Measurements from ENCODE around the gene NDNF. TPM values are rescaled to one million over a fixed set of nuclear protein-coding genes. Genes with fewer than 3 reads are reported as not detected.

The NDNF gene
- total and polyA plus RNA-seq, 8 donors = 141 to 489 (median 193) TPM

- Histone ChIP-seq H3K4me1 (peaks cover 7 to 9% of the 10 kb centered on the region in 2 donors), H3K27ac (no peak overlapping the region), H3K36me3 (peaks cover 0 to 7% of the 10 kb centered on the region in 2 donors), H3K4me3 (no peak overlapping the region), H3K9me3 (no peaks in the 10 kb centered on the region), H3K27me3 (no peaks in the 10 kb centered on the region)
- intact Hi-C loops (cut with DNase I) = no loop called here
- ATAC-seq (peak; percentile 77), DNase-seq (peak in 1 of 4 donors; percentile 40)
- no peak for TF ChIP-seq CTCF (IDR thresholded peaks at IDR 0.05)
Observed at GRCh38 chr4:121048165-121048564, 24.2 kb downstream of the NDNF start.

- no peak overlapping the region for H3K27ac ChIP-seq
- no peak for TF ChIP-seq CTCF (IDR thresholded peaks at IDR 0.05)
- ATAC-seq (peak; percentile 81), DNase-seq (no peak)
- intact Hi-C loops (cut with DNase I) = no loop called here
- no peak overlapping the region for H3K4me3 ChIP-seq
- H3K36me3 ChIP-seq = peaks cover 0 to 38% of the 10 kb centered on the region in 2 donors
- H3K27me3 ChIP-seq = no peaks in the 10 kb centered on the region
- no peaks in the 10 kb centered on the region for H3K4me1 ChIP-seq
- H3K9me3 ChIP-seq = no peaks in the 10 kb centered on the region
Observed at GRCh38 chr4:121041307-121042090, 30.8 kb downstream of the NDNF start.

- Histone ChIP-seq H3K4me3 (no peak overlapping the region), H3K9me3 (no peaks in the 10 kb centered on the region), H3K27ac (no peak overlapping the region), H3K36me3 (peaks cover 0 to 32% of the 10 kb centered on the region in 2 donors), H3K4me1 (peaks cover 0 to 5% of the 10 kb centered on the region in 2 donors), H3K27me3 (no peaks in the 10 kb centered on the region)
- intact Hi-C loops (cut with DNase I) = no loop called here
- peak; percentile 10 for ATAC-seq
- peak in 2 of 4 donors; percentile 73 to 83 for DNase-seq
- TF ChIP-seq CTCF (IDR thresholded peaks at IDR 0.05) = no peak
Observed at GRCh38 chr4:121034017-121034416, 38.3 kb downstream of the NDNF start.

- peaks cover 0 to under 1% of the 10 kb centered on the region in 2 donors for H3K36me3 ChIP-seq
- intact Hi-C loops (cut with DNase I) = no loop called here
- DNase-seq (peak in 1 of 4 donors; percentile 13), ATAC-seq (no peak)
- no peak for TF ChIP-seq CTCF (IDR thresholded peaks at IDR 0.05)
- no peaks in the 10 kb centered on the region for H3K27me3 ChIP-seq
- H3K27ac ChIP-seq = no peak overlapping the region
- H3K4me3 ChIP-seq = no peak overlapping the region
- peaks cover 0 to 5% of the 10 kb centered on the region in 2 donors for H3K4me1 ChIP-seq
- no peaks in the 10 kb centered on the region for H3K9me3 ChIP-seq
Observed at GRCh38 chr4:121030711-121031110, 41.6 kb downstream of the NDNF start.

- no peaks in the 10 kb centered on the region for H3K27me3 ChIP-seq
- peak; percentile 17 for ATAC-seq
- no peak for TF ChIP-seq CTCF (IDR thresholded peaks at IDR 0.05)
- no peak overlapping the region for H3K27ac ChIP-seq
- H3K4me1 ChIP-seq = peaks cover 0 to 5% of the 10 kb centered on the region in 2 donors
- DNase-seq = no peak
- no peaks in the 10 kb centered on the region for H3K9me3 ChIP-seq
- no peak overlapping the region for H3K4me3 ChIP-seq
- intact Hi-C loops (cut with DNase I) = no loop called here
- H3K36me3 ChIP-seq = no peaks in the 10 kb centered on the region
Observed at GRCh38 chr4:121030131-121030530, 42.2 kb downstream of the NDNF start.
